GM18526 (cell line): Measurements from ENCODE around the gene CCT3.

Experiments
- POLR2A ChIP-seq: IDR thresholded peaks from 3 replicates; pipeline ENCODE4 v1.6.1; 2011; ENCODE audit not compliant: insufficient read length; ENCODE audit errors: extremely low read depth

CCT3 gene

GRCh38 chr1:156372265-156372586, 34.1 kb upstream of the CCT3 start:
- TF ChIP-seq POLR2A = no peak

GRCh38 chr1:156371553-156372264, 33.6 kb upstream of the CCT3 start:
- TF ChIP-seq POLR2A = no peak

- no peak for TF ChIP-seq POLR2A
Observed at GRCh38 chr1:156368889-156369684, 31.0 kb upstream of the CCT3 start, which contains the start of gene RHBG. Gene RHBG (plus strand): TSS chr1:156369211. CDS start chr1:156369250, 39 bp downstream.

- TF ChIP-seq POLR2A = no peak
Observed at GRCh38 chr1:156368157-156368658, 30.1 kb upstream of the CCT3 start.

- TF ChIP-seq POLR2A = no peak
Observed at GRCh38 chr1:156367383-156368156, 29.5 kb upstream of the CCT3 start.

- TF ChIP-seq POLR2A = no peak
Observed at GRCh38 chr1:156366378-156367166, 28.5 kb upstream of the CCT3 start.

GRCh38 chr1:156365754-156366153, 27.7 kb upstream of the CCT3 start:
- no peak for TF ChIP-seq POLR2A

GRCh38 chr1:156360534-156360933, 22.4 kb upstream of the CCT3 start:
- no peak for TF ChIP-seq POLR2A

- TF ChIP-seq POLR2A = no peak
Observed at GRCh38 chr1:156359973-156360372, 21.9 kb upstream of the CCT3 start.

- no peak for TF ChIP-seq POLR2A
Observed at GRCh38 chr1:156359249-156359648, 21.2 kb upstream of the CCT3 start.

GRCh38 chr1:156358641-156359040, 20.5 kb upstream of the CCT3 start:
- TF ChIP-seq POLR2A = no peak

GRCh38 chr1:156357977-156358376, 19.9 kb upstream of the CCT3 start:
- no peak for TF ChIP-seq POLR2A

GRCh38 chr1:156356875-156357534, 18.9 kb upstream of the CCT3 start:
- TF ChIP-seq POLR2A = no peak

GRCh38 chr1:156356262-156356874, 18.3 kb upstream of the CCT3 start:
- no peak for TF ChIP-seq POLR2A
